ENCODE measurements around the gene TOMM20. TPM values are rescaled to one million over a fixed set of nuclear protein-coding genes. Genes with fewer than 3 reads are reported as not detected.

Gene TOMM20
- total and polyA plus RNA-seq, 9 of the 15 experiments (the other 6 are each of a cell fraction or from before 2014, with no cell fraction given): 70.6 to 334 (median 159) TPM

DNA sequence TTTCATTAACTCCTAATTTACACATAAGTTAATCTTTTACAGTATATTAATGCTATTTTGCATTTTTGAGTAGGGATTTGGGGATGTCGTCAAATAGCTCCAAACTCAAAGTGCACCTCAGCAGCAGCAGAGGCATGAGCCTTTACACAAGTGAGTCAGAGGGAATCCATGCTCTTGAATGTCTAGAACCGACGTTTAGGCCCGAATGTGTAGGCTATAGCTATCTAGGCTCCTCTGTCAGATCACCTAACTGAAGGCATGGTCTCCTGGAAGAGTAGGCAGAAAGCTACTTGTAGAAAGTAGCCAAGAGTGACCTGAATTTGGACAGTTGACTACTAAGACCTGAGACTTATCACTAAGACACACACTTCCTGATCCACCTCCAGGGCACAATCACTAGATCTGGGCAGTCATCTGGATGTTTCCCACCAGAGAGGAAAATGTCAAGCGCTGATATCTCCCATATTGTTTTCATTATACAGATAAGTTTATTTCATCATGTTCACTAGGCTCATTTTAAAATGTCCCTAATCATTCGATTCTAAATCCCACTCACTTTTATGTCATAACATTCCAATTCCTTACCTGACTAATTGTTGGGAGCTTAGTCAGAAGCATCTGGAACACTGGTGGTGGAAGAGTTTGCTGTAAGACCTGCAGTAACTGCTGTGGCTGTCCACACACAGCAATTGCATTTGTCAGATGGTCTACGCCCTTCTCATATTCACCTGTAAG, 15.3 kb downstream of the TOMM20 start (continued):
- TF ChIP-seq, protein P1, sequence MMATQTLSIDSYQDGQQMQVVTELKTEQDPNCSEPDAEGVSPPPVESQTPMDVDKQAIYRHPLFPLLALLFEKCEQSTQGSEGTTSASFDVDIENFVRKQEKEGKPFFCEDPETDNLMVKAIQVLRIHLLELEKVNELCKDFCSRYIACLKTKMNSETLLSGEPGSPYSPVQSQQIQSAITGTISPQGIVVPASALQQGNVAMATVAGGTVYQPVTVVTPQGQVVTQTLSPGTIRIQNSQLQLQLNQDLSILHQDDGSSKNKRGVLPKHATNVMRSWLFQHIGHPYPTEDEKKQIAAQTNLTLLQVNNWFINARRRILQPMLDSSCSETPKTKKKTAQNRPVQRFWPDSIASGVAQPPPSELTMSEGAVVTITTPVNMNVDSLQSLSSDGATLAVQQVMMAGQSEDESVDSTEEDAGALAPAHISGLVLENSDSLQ (IDR thresholded peaks at IDR 0.05): peak; percentile 22; the same call in 1 of the 2 replicates
- TF ChIP-seq ZNF785 (CRISPR knock-in tag; IDR thresholded peaks at IDR 0.05) (no peak), EHMT2 (IDR thresholded peaks at IDR 0.05) (no peak), ZNF431 (CRISPR knock-in tag; IDR thresholded peaks at IDR 0.05) (no peak), ZNF77 (CRISPR knock-in tag; IDR thresholded peaks at IDR 0.05) (no peak), ZNF282 (CRISPR knock-in tag; IDR thresholded peaks at IDR 0.05) (no peak), ZBTB1 (CRISPR knock-in tag; IDR thresholded peaks at IDR 0.05; ENCODE audit: borderline replicate concordance, low read depth) (no peak), EP400 (IDR thresholded peaks at IDR 0.05) (peak; percentile 54), PHF20 (IDR thresholded peaks at IDR 0.05; ENCODE audit: partially characterized antibody) (no peak), SAP30 (IDR thresholded peaks at IDR 0.05; ENCODE audit: borderline replicate concordance, insufficient read depth, low read depth, low read length, poor library complexity, severe bottlenecking) (no peak), ZNF75A (CRISPR knock-in tag; IDR thresholded peaks at IDR 0.05) (no peak), ZNF143 (CRISPR knock-in tag; IDR thresholded peaks at IDR 0.05) (no peak), XRCC5 (IDR thresholded peaks at IDR 0.05; ENCODE audit: low read depth, low read length) (no peak), ILK (tag; IDR thresholded peaks at IDR 0.05; ENCODE audit: borderline replicate concordance, low read depth) (no peak)
- TF ChIP-seq, protein P2, sequence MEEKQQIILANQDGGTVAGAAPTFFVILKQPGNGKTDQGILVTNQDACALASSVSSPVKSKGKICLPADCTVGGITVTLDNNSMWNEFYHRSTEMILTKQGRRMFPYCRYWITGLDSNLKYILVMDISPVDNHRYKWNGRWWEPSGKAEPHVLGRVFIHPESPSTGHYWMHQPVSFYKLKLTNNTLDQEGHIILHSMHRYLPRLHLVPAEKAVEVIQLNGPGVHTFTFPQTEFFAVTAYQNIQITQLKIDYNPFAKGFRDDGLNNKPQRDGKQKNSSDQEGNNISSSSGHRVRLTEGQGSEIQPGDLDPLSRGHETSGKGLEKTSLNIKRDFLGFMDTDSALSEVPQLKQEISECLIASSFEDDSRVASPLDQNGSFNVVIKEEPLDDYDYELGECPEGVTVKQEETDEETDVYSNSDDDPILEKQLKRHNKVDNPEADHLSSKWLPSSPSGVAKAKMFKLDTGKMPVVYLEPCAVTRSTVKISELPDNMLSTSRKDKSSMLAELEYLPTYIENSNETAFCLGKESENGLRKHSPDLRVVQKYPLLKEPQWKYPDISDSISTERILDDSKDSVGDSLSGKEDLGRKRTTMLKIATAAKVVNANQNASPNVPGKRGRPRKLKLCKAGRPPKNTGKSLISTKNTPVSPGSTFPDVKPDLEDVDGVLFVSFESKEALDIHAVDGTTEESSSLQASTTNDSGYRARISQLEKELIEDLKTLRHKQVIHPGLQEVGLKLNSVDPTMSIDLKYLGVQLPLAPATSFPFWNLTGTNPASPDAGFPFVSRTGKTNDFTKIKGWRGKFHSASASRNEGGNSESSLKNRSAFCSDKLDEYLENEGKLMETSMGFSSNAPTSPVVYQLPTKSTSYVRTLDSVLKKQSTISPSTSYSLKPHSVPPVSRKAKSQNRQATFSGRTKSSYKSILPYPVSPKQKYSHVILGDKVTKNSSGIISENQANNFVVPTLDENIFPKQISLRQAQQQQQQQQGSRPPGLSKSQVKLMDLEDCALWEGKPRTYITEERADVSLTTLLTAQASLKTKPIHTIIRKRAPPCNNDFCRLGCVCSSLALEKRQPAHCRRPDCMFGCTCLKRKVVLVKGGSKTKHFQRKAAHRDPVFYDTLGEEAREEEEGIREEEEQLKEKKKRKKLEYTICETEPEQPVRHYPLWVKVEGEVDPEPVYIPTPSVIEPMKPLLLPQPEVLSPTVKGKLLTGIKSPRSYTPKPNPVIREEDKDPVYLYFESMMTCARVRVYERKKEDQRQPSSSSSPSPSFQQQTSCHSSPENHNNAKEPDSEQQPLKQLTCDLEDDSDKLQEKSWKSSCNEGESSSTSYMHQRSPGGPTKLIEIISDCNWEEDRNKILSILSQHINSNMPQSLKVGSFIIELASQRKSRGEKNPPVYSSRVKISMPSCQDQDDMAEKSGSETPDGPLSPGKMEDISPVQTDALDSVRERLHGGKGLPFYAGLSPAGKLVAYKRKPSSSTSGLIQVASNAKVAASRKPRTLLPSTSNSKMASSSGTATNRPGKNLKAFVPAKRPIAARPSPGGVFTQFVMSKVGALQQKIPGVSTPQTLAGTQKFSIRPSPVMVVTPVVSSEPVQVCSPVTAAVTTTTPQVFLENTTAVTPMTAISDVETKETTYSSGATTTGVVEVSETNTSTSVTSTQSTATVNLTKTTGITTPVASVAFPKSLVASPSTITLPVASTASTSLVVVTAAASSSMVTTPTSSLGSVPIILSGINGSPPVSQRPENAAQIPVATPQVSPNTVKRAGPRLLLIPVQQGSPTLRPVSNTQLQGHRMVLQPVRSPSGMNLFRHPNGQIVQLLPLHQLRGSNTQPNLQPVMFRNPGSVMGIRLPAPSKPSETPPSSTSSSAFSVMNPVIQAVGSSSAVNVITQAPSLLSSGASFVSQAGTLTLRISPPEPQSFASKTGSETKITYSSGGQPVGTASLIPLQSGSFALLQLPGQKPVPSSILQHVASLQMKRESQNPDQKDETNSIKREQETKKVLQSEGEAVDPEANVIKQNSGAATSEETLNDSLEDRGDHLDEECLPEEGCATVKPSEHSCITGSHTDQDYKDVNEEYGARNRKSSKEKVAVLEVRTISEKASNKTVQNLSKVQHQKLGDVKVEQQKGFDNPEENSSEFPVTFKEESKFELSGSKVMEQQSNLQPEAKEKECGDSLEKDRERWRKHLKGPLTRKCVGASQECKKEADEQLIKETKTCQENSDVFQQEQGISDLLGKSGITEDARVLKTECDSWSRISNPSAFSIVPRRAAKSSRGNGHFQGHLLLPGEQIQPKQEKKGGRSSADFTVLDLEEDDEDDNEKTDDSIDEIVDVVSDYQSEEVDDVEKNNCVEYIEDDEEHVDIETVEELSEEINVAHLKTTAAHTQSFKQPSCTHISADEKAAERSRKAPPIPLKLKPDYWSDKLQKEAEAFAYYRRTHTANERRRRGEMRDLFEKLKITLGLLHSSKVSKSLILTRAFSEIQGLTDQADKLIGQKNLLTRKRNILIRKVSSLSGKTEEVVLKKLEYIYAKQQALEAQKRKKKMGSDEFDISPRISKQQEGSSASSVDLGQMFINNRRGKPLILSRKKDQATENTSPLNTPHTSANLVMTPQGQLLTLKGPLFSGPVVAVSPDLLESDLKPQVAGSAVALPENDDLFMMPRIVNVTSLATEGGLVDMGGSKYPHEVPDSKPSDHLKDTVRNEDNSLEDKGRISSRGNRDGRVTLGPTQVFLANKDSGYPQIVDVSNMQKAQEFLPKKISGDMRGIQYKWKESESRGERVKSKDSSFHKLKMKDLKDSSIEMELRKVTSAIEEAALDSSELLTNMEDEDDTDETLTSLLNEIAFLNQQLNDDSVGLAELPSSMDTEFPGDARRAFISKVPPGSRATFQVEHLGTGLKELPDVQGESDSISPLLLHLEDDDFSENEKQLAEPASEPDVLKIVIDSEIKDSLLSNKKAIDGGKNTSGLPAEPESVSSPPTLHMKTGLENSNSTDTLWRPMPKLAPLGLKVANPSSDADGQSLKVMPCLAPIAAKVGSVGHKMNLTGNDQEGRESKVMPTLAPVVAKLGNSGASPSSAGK (IDR thresholded peaks at IDR 0.05): peak; percentile 60
